RWPE2 (cell line): ENCODE results near the gene MINDY2.

ENCODE experiments used
- ATAC-seq: fragments of 200-7000 bp; cut with Tn5 transposase; 3 replicates; pipeline ENCODE4 v1.9.1; 2021; ENCODE audit warnings: low read depth
- DNase-seq: peaks from one replicate; pipeline ENCODE4 v3.0.0-alpha.2; 2020; ENCODE audit warnings: low spot score
- H3K27ac ChIP-seq: fragments of 450-650 bp; 2 replicates; pipeline ENCODE4 v1.5.1; 2017; ENCODE audit warnings: mild to moderate bottlenecking; ENCODE audit not compliant: poor library complexity, severe bottlenecking
- H3K27me3 ChIP-seq: fragments of 250-450 bp; sonication (Bioruptor Pico); 2 replicates; pipeline ENCODE4 v1.5.1; 2021; ENCODE audit warnings: mild to moderate bottlenecking, moderate library complexity; ENCODE audit not compliant: insufficient read depth, poor library complexity, severe bottlenecking
- H3K36me3 ChIP-seq: fragments of 250-450 bp; sonication (Bioruptor Pico); 2 replicates; pipeline ENCODE4 v1.5.1; 2020; ENCODE audit warnings: low read depth, mild to moderate bottlenecking, moderate library complexity
- H3K4me1 ChIP-seq: fragments of 250-450 bp; sonication (Bioruptor Pico); 2 replicates; pipeline ENCODE4 v1.5.1; 2021; ENCODE audit warnings: mild to moderate bottlenecking, moderate library complexity; ENCODE audit not compliant: insufficient read depth, poor library complexity, severe bottlenecking
- H3K4me3 ChIP-seq: fragments of 250-450 bp; sonication (Bioruptor Pico); 2 replicates; pipeline ENCODE4 v1.5.1; 2021; ENCODE audit warnings: mild to moderate bottlenecking, moderate library complexity; ENCODE audit not compliant: severe bottlenecking
- H3K9me3 ChIP-seq: fragments of 250-450 bp; sonication (Bioruptor Pico); 2 replicates; pipeline ENCODE4 v1.5.1; 2021; ENCODE audit warnings: mild to moderate bottlenecking, moderate library complexity; ENCODE audit not compliant: severe bottlenecking
- TF ChIP-seq, protein P1 (sequence below): fragments of 450-650 bp; IDR thresholded peaks from one replicate; pipeline ENCODE4 v1.5.1; 2017; ENCODE audit warnings: mild to moderate bottlenecking, moderate library complexity; ENCODE audit not compliant: poor library complexity, severe bottlenecking

MINDY2 gene

DNA sequence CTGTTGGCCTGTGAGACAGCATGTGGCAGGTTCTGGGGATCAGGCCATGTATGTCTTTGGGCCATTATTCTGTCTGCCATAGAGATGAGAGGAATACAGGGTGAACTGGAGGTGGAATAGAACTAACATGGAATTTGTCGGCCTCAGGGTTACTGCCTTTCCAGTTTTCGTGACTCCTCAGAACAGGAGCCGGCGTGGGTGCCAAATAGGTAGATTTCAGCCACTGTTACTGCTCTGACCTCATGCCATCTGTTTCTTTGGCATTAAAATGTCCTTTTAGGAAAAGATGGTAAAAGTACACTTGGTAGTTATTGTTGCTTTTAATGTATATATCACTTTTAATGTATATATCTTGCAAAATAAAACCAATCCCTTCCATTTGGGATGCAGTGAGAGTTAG lies 96.8 kb downstream of the MINDY2 start:
- Histone ChIP-seq H3K36me3 (no peaks in the 10 kb centered on the region), H3K27me3 (no peaks in the 10 kb centered on the region), H3K4me3 (no peak overlapping the region), H3K4me1 (no peaks in the 10 kb centered on the region), H3K27ac (no peak overlapping the region), H3K9me3 (no peaks in the 10 kb centered on the region)
- no peak for DNase-seq
- no peak for ATAC-seq
- TF ChIP-seq, protein P1, sequence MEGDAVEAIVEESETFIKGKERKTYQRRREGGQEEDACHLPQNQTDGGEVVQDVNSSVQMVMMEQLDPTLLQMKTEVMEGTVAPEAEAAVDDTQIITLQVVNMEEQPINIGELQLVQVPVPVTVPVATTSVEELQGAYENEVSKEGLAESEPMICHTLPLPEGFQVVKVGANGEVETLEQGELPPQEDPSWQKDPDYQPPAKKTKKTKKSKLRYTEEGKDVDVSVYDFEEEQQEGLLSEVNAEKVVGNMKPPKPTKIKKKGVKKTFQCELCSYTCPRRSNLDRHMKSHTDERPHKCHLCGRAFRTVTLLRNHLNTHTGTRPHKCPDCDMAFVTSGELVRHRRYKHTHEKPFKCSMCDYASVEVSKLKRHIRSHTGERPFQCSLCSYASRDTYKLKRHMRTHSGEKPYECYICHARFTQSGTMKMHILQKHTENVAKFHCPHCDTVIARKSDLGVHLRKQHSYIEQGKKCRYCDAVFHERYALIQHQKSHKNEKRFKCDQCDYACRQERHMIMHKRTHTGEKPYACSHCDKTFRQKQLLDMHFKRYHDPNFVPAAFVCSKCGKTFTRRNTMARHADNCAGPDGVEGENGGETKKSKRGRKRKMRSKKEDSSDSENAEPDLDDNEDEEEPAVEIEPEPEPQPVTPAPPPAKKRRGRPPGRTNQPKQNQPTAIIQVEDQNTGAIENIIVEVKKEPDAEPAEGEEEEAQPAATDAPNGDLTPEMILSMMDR = no peak

DNA sequence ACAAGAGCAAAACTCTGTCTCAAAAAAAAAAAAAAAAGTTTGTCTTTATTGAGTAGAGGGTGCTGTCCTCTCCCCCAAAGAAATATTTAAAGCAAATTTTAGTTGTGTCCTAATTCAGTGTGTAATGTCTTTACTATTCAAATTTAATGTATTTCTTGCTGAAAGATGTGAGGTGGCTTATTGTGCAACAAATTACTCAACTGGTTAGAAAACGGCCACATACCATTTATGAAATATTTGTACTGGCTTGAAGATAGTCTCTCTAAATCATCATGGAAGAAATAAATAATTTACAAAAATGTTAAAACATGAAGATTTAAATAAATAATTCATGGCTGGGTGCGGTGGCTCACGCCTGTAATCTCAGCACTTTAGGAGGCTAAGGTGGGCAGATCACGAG lies 99.3 kb downstream of the MINDY2 start:
- Histone ChIP-seq H3K4me1 (no peaks in the 10 kb centered on the region), H3K27me3 (no peaks in the 10 kb centered on the region), H3K9me3 (no peaks in the 10 kb centered on the region), H3K36me3 (no peaks in the 10 kb centered on the region), H3K27ac (no peak overlapping the region), H3K4me3 (no peak overlapping the region)
- no peak for ATAC-seq
- no peak for DNase-seq
- TF ChIP-seq, protein P1 = no peak

DNA sequence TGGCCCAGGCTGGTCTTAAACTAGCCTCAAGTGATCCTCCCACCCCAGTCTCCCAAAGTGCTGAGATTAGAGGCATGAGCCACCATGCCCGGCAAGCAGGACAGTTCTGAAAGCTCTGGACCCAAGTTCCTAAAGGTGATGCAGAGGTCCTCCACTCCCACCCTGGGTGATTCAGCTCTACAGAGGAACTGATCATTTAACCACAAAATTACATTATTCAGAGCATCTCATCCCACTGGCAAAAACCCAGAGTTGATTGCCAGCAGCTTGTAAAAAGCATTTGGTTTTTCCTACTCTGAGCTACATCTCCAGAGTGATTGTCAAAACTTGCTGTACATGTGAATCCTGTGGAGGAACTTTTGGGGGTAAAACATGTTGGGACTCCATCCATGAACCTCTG lies 102.2 kb downstream of the MINDY2 start:
- H3K27ac ChIP-seq = no peak overlapping the region

DNA sequence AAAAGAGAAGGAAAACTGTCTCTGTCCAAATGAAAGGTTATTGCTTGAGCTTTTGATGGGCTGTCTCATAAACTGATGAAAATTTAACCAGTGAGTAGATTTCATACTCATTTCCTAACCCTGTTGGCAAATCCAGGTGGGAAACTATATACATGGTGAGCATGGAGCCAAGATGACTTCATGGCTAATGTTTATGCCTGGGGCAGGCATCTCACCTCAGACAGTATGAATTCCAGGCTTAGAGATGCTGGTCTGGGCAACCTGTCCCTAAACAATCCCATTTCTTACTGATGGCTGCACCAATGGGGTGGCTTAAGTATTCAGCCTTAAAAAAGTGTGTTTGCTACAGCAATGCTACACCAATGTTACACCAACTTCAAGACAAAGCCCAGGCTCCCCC lies 104.2 kb downstream of the MINDY2 start:
- no peak for DNase-seq
- Histone ChIP-seq H3K9me3 (no peaks in the 10 kb centered on the region), H3K36me3 (peaks cover 32% of the 10 kb centered on the region)

More for the DNA sequence above, 102.2 kb downstream of the MINDY2 start:
- Histone ChIP-seq H3K36me3 (peaks cover 11% of the 10 kb centered on the region), H3K27me3 (no peaks in the 10 kb centered on the region), H3K9me3 (no peaks in the 10 kb centered on the region), H3K4me1 (no peaks in the 10 kb centered on the region), H3K4me3 (no peak overlapping the region)
- TF ChIP-seq, protein P1 = no peak
- DNase-seq = no peak
- peak; percentile 52 for ATAC-seq

More for the DNA sequence above, 104.2 kb downstream of the MINDY2 start:
- no peak overlapping the region for H3K27ac ChIP-seq
- H3K4me3 ChIP-seq = no peak overlapping the region
- ATAC-seq = peak; percentile 35; the same call in 2 of the 3 replicates
- H3K27me3 ChIP-seq = no peaks in the 10 kb centered on the region
- no peaks in the 10 kb centered on the region for H3K4me1 ChIP-seq
- TF ChIP-seq, protein P1 = no peak
